B cell (primary cell): ENCODE measurements around the gene KIF23. TPM values are rescaled to one million over a fixed set of nuclear protein-coding genes. Genes with fewer than 3 reads are reported as not detected.

Experiments
- ATAC-seq: fragments of 200-7000 bp; cut with Tn5 transposase; one replicate; pipeline ENCODE4 v1.10.0; 2021; ENCODE audit warnings: low read depth, mild to moderate bottlenecking, moderate number of reproducible peaks, moderate library complexity
- CTCF ChIA-PET: fragments of 350-600 bp; sonication (Branson Sonifier 250); formaldehyde crosslinking; loops from one replicate; lab custom pipeline; 2021; ENCODE audit warnings: antibody characterized with exemption, inconsistent platforms; lab: Charles Lee
- POLR2A ChIA-PET: fragments of 350-600 bp; sonication (Branson Sonifier 250); formaldehyde crosslinking; loops from one replicate; lab custom pipeline; 2021; ENCODE audit warnings: antibody characterized with exemption; lab: Charles Lee
- DNase-seq: peaks from one replicate; pipeline ENCODE4 v3.0.0; 2013
- H2AFZ ChIP-seq: 2 replicates; pipeline ENCODE4 v1.6.1; 2012; ENCODE audit warnings: mild to moderate bottlenecking, low read depth, low read length; ENCODE audit not compliant: insufficient read depth, poor library complexity, severe bottlenecking
- H3K27ac ChIP-seq, 2 donors: 1 replicate in 1 of 2; 2 replicates in 1 of 2; pipeline ENCODE4 v1.5.1; 2012 to 2013; ENCODE audit warnings: low read length in 2 of 2, mild to moderate bottlenecking in 2 of 2, moderate library complexity in 1 of 2
- H3K27me3 ChIP-seq, 4 experiments: fragments of 200-600 bp in 1 of 4; sonication (generic) in 1 of 4; replicated peaks in 1 of 4; 1 replicate in 2 of 4; 2 replicates in 2 of 4; pipeline versions ENCODE4 v1.6.1 to v1.7.0; 2013 to 2016; ENCODE audit warnings: low read length in 3 of 4, mild to moderate bottlenecking in 2 of 4, mixed read lengths in 1 of 4, moderate library complexity in 1 of 4; ENCODE audit not compliant: insufficient read depth in 4 of 4, control insufficient read depth in 3 of 4; ENCODE audit errors: control extremely low read depth in 1 of 4
- H3K36me3 ChIP-seq, 2 experiments: replicated peaks in 1 of 2; 1 replicate in 1 of 2; 2 replicates in 1 of 2; pipeline versions ENCODE4 v1.6.1 to v1.7.1; 2013; ENCODE audit warnings: low read length in 1 of 2; ENCODE audit not compliant: insufficient read depth in 2 of 2, control insufficient read depth in 1 of 2; ENCODE audit errors: control extremely low read depth in 1 of 2, extremely low read depth in 1 of 2
- H3K4me1 ChIP-seq, 2 donors: fragments of 200-600 bp in 1 of 2; sonication (generic) in 1 of 2; 1 replicate in 1 of 2; 2 replicates in 1 of 2; pipeline versions ENCODE4 v1.5.1 to v1.6.1; 2013 to 2017; ENCODE audit warnings: low read length in 2 of 2; ENCODE audit not compliant: control insufficient read depth in 2 of 2, insufficient read depth in 2 of 2
- H3K4me2 ChIP-seq: replicated peaks from 2 replicates; pipeline ENCODE3; 2012; ENCODE audit warnings: mild to moderate bottlenecking, low read depth, low read length; ENCODE audit not compliant: poor library complexity, severe bottlenecking
- H3K4me3 ChIP-seq, 5 experiments: fragments of 200-600 bp in 1 of 5; sonication (generic) in 1 of 5; 1 replicate in 3 of 5; 2 replicates in 2 of 5; pipeline versions ENCODE4 v1.5.1 to v1.7.0; 2011 to 2016; ENCODE audit warnings: low read length in 4 of 5, mild to moderate bottlenecking in 4 of 5, low read depth in 2 of 5, control low read depth in 1 of 5, moderate library complexity in 1 of 5; ENCODE audit not compliant: insufficient read depth in 1 of 5; ENCODE audit errors: control extremely low read depth in 1 of 5, extremely low read depth in 1 of 5
- H3K79me2 ChIP-seq: fragments of 200-600 bp; sonication (generic); one replicate; pipeline ENCODE4 v1.6.0; 2016; ENCODE audit warnings: low read length; ENCODE audit not compliant: control insufficient read depth, insufficient read depth
- H3K9ac ChIP-seq: fragments of 200-600 bp; sonication (generic); 2 replicates; pipeline ENCODE4 v1.6.1; 2017; ENCODE audit warnings: mild to moderate bottlenecking, low read length, moderate library complexity
- H3K9me3 ChIP-seq, 3 donors: one replicate each; pipeline versions ENCODE4 v1.6.1 to v1.7.1; 2013; ENCODE audit warnings: low read length in 2 of 3; ENCODE audit not compliant: control insufficient read depth in 2 of 3, insufficient read depth in 1 of 3; ENCODE audit errors: control extremely low read depth in 1 of 3
- H4K20me1 ChIP-seq: 2 replicates; pipeline ENCODE4 v1.6.0; 2012; ENCODE audit warnings: mild to moderate bottlenecking, low read length; ENCODE audit not compliant: insufficient read depth, control insufficient read depth, poor library complexity, severe bottlenecking
- H3K27ac Mint-ChIP-seq: one replicate; pipeline ENCODE4 v1.8.0; 2021; ENCODE audit warnings: mixed read lengths
- H3K27me3 Mint-ChIP-seq: one replicate; pipeline ENCODE4 v1.8.0; 2021; ENCODE audit warnings: mixed read lengths
- H3K4me1 Mint-ChIP-seq: one replicate; pipeline ENCODE4 v1.8.0; 2021; ENCODE audit warnings: mixed read lengths
- H3K4me3 Mint-ChIP-seq: one replicate; pipeline ENCODE4 v1.8.0; 2021; ENCODE audit warnings: mixed read lengths
- H3K9me3 Mint-ChIP-seq: one replicate; pipeline ENCODE4 v1.8.0; 2022; ENCODE audit warnings: mixed read lengths; ENCODE audit not compliant: insufficient read depth
- EZH2 ChIP-seq: IDR thresholded peaks from 2 replicates; pipeline ENCODE4 v1.6.1; 2012; ENCODE audit warnings: borderline replicate concordance, low read depth, mild to moderate bottlenecking, moderate library complexity, low read length; ENCODE audit not compliant: insufficient read depth, poor library complexity, severe bottlenecking
- WGBS: methylation state at CpG from one replicate; pipeline ENCODE4 v1.1.5; 2013; ENCODE audit warnings: missing lambda C conversion rate; ENCODE audit not compliant: insufficient coverage; 5-methylcytosine and 5-hydroxymethylcytosine counted together
- intact Hi-C: fragments of 100-400 bp; cut with micrococcal nuclease; formaldehyde crosslinking; loops from one replicate; pipeline ENCODE4 v1.10.0; 2022
- polyA plus RNA-seq: library from polyadenylated mRNA; depleted of rRNA; stranded (reverse); fragments of >200 nt; gene quantifications from 2 replicates; pipeline ENCODE4 v1.2.3, GENCODE V29; 2012
- total RNA-seq, 2 donors: library from RNA; stranded (reverse); fragments of 120-200 nt in 1 of 2; gene quantifications; 1 replicate in 1 of 2; 2 replicates in 1 of 2; pipeline versions ENCODE4 v1.2.3 to v1.2.4, GENCODE V29; 2013 to 2022
- TF ChIP-seq, protein P1 (sequence below): fragments of 200-600 bp; IDR thresholded peaks from one replicate; pipeline ENCODE4 v1.8.0; 2022; ENCODE audit warnings: antibody characterized with exemption, mild to moderate bottlenecking

The KIF23 gene
- total and polyA plus RNA-seq, 2 donors (not counting 1 experiment from before 2014, with no cell fraction given): 0.30 to 0.34 TPM

DNA sequence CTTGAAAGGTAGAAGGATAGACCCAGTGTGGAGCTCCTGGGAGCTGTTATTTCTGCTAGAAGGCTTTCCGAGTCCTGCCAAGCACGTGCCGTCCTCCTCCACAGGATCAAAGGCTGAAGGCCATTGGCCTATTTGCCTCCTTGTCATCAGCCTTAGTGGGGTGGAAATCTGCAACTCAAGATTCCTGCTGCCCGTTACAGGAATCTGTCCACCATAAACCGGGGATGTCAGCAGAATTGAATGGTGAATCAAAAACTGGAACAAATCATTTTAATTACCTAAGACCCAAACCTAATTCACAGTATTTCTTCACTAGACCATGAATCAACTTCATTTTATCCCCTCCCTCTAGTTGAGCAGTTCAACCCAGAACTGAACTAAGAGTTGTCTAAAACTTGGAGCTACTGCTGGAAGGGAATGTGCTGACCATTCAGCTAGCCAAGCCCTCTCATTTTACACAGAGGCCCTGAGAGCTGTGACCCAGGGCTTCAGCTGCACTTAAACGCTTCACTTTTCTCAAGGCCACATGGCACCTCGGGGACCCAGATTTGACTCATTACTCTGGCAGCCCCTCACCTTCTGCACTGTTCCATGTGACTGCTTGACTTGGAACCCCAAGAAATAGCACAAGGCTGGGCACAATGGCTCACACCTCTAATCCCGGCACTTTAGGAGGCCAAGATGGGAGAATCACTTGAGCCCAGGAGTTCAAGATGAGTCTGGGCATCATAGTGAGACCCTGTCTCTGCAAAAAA lies 36.8 kb upstream of the KIF23 start:
- Mint-ChIP-seq H3K4me3 (no peak overlapping the region), H3K4me1 (no peaks in the 10 kb centered on the region), H3K9me3 (peaks cover 4% of the 10 kb centered on the region), H3K27me3 (peaks cover 35% of the 10 kb centered on the region), H3K27ac (no peak overlapping the region)
- WGBS: 90% methylated on average over 8 of the region's 8 CpGs
- Histone ChIP-seq H3K36me3 (no peaks in the 10 kb centered on the region), H3K27me3 (no peaks in the 10 kb centered on the region), H2AFZ (no peak overlapping the region), H3K79me2 (no peaks in the 10 kb centered on the region), H4K20me1 (no peaks in the 10 kb centered on the region), H3K27ac (no peak overlapping the region), H3K9me3 (no peaks in the 10 kb centered on the region), H3K4me3 (no peak overlapping the region), H3K4me2 (no peak overlapping the region), H3K9ac (no peak overlapping the region), H3K4me1 (no peaks in the 10 kb centered on the region)
- no peak for ATAC-seq
- POLR2A ChIA-PET: no interaction called here
- intact Hi-C loops: no loop called here
- no peak for DNase-seq
- no peak for TF ChIP-seq EZH2
- TF ChIP-seq, protein P1, sequence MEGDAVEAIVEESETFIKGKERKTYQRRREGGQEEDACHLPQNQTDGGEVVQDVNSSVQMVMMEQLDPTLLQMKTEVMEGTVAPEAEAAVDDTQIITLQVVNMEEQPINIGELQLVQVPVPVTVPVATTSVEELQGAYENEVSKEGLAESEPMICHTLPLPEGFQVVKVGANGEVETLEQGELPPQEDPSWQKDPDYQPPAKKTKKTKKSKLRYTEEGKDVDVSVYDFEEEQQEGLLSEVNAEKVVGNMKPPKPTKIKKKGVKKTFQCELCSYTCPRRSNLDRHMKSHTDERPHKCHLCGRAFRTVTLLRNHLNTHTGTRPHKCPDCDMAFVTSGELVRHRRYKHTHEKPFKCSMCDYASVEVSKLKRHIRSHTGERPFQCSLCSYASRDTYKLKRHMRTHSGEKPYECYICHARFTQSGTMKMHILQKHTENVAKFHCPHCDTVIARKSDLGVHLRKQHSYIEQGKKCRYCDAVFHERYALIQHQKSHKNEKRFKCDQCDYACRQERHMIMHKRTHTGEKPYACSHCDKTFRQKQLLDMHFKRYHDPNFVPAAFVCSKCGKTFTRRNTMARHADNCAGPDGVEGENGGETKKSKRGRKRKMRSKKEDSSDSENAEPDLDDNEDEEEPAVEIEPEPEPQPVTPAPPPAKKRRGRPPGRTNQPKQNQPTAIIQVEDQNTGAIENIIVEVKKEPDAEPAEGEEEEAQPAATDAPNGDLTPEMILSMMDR: no peak
- CTCF ChIA-PET: interaction anchor here (2.8 kb wide), 1 partner anchor 17 kb away, joined by 7 read pairs; no protein-coding TSS in a partner anchor

DNA sequence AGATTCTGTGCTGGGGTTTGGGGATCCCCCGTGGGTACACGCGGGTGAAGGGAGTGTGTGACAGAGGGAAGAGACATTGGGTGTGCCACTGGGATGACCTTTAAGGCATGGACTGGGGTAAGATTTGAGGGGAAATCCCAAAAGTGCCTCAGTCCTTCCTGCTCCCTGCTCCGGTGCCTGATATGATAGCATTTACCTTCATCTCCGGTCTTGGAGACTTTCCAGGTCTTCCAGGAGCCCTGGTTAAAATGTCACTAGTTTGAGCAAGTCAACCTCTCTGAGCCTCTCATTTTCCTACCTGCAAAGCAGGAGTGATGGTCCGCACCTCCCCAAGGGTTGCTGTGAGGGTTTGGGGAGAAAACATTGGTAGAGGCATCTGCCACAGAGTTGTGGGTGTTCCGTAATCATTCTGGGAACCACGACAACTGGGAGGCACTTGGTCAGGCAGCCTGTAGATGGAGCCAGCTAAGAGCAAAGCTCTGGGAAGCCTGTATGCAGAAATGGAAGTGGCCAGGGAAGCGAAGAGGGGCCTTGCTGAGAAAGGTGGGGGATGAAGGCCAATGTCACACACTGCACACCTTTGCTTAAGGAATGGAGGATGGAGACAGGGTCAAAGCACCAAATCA lies 33.9 kb upstream of the KIF23 start:
- no peaks in the 10 kb centered on the region for H3K36me3 ChIP-seq
- ATAC-seq (no peak), DNase-seq (no peak)
- H4K20me1 ChIP-seq: no peaks in the 10 kb centered on the region
- ChIA-PET CTCF (interaction anchor here (1.6 kb wide), 1 partner anchor 14 kb away, joined by 5 read pairs; no protein-coding TSS in a partner anchor), POLR2A (no interaction called here)
- H3K79me2 ChIP-seq: no peaks in the 10 kb centered on the region
- intact Hi-C loops: no loop called here
- no peak overlapping the region for H3K27ac ChIP-seq
- H3K4me1 Mint-ChIP-seq: no peaks in the 10 kb centered on the region
- no peak overlapping the region for H3K4me3 Mint-ChIP-seq
- no peaks in the 10 kb centered on the region for H3K4me1 ChIP-seq
- 81% methylated on average over 8 of the region's 9 CpGs for WGBS
- no peak overlapping the region for H3K9ac ChIP-seq
- H3K4me2 ChIP-seq: no peak overlapping the region
- H2AFZ ChIP-seq: no peak overlapping the region
- H3K4me3 ChIP-seq: no peak overlapping the region
- H3K27me3 ChIP-seq: no peaks in the 10 kb centered on the region
- TF ChIP-seq, protein P1: no peak
- TF ChIP-seq EZH2: no peak
- no peaks in the 10 kb centered on the region for H3K9me3 Mint-ChIP-seq
- H3K27ac Mint-ChIP-seq: no peak overlapping the region
- no peaks in the 10 kb centered on the region for H3K9me3 ChIP-seq
- peaks cover 25% of the 10 kb centered on the region for H3K27me3 Mint-ChIP-seq
